Measurements from ENCODE around the gene CAMTA1. TPM values are rescaled to one million over a fixed set of nuclear protein-coding genes. Genes with fewer than 3 reads are reported as not detected.
"Not testable (repeated sequence)": the region's sequence is repeated elsewhere in the genome, so short reads cannot be mapped to it uniquely, and the experiment has no call there.

Gene CAMTA1
- total RNA-seq, 1 donor from 2014 or later = 115 TPM

DNA sequence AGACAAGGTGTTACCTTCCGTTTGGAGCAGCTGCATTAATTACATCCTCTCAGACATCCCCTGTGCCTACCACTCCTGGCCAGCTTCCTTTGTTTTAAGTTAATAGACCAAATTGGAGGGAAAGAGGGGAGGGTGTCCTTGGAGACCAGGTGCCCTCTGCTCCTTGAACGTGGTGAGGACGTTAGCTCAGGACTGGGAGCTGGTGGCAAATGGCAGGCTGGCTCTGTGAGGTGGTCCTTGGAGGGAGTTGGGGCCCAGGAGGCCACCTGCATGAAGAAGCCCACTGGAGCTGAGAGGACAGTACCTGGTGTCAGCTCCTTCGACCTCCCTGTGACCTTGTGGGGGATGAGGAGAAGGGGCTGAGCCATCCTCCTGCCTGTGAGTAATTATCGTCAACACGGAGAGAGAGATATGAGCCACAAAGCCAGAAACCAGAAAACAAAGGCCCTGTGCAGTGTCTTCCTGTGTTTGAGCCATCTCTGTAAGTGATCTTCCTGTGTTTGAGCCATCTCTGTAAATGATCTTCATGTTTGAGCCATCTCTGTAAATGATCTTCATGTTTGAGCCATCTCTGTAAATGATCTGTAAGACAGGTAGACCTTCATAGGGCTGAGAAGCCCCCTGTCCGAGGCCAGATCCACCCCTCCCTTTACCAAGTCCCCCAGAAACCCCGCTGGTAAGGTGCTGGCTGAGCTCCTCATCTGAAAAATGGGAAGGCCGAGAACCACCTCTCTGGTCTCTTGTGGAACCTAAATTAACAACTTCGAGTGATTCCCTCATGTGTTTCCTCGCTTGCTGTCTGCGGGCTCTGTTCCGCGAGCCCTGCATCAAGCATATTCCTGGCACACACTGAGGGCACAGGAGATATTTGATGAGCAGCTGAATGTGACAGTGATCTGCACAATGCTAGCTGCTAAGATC lies 126.0 kb downstream of the CAMTA1 start:
- no peak for DNase-seq

GRCh38 chr1:6911974-6912373 lies 126.7 kb downstream of the CAMTA1 start:
- DNase-seq = no peak

DNA sequence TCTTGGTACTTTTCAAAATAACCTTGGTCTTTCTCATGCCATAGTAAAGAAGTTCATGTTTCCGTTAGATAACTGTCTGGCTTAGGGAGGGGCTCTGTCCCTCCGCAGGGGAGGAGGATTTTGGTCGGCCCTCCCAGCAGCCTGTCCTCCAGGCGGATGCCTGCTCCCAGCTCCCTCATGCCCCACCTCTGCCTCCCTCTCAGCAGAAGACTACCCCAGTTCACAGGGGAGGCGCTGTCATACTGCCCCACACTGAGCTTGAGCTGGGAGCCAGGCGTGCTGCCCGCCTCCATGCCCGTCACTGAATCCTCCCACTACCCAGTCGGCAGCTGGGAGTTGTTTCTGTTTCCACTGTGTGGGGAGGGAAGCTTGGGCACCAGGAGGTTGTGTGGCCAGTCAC lies 127.3 kb downstream of the CAMTA1 start:
- no peak for DNase-seq

DNA sequence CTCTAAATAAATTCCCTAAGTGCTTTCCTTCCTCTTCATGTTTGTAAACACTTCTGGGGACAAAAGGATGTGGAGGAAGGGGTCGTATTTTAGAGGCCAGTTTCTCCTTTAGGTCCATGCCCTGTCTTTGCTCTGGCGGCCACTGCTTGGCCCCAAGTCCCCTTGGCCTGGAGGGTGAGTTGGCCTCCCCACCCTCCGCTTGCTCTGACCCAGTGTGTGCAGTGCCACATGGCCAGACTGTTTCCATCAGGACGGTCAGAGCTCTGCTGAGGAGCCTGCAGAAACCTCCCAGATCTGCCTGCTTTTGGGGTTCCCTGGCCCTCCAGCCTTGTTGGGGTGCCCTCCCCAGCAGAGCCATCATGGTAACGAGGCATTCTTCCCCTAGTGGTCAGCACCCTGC lies 127.8 kb downstream of the CAMTA1 start:
- DNase-seq = no peak

- no peak for DNase-seq
Observed at GRCh38 chr1:6914706-6915105, 129.5 kb downstream of the CAMTA1 start.

GRCh38 chr1:6915999-6916565 lies 130.8 kb downstream of the CAMTA1 start:
- DNase-seq = no peak

DNA sequence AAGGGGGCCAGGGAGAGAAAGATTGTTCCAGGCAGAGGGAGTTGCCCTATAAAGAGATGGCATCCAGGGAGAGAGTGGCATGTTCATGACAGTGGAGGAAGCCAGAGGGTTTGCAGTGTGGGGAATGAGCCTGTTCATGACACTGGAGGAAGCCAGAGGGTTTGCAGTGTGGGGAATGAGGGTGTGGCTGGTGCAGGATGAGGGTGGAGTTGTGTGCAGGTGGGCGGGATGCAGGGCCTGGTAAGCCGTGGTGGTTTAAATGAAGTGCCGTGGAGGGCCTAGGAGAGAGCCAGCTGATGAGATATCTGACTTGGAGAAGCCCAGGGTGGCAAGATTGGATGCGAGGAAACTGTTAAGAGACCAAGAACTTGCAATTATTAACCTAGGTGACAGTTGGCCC lies 131.8 kb downstream of the CAMTA1 start:
- no peak for DNase-seq

DNA sequence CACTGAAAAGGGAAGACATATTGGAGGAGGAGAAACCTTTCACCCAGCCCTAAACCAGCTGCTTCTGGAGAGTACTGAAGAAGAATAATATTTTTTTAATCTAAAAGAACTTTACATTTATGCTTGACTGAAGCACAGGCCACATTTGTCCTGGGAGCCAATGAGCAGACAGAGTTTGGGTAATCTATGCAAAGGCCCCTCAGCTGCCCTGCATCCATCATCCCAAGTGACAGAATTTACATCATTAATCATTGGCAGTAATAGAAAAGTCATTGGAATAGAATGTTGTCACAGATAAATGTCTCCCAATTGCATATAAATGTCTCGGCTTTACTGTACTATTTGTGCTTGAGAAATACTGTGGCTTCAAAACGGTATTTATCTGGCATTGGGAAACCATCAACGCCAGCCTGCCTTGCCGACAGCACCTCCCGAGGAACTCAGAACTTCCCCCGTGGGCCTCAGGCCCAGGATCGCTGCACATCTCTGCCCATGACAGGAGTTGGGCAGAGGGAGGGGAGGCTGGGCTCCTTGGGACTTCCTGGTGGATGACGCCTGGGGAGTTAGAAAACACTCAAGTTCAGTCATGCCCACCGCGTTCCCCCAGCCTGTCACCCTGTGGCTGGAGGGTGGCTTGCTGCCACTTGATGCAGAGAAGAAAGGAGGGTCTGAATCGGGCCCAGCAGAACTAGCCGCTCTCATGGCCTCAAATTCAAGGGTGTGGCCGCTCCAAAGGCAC lies 133.1 kb downstream of the CAMTA1 start:
- DNase-seq = no peak

- DNase-seq = no peak
Observed at GRCh38 chr1:6918925-6919511, 133.8 kb downstream of the CAMTA1 start.

- DNase-seq = not testable (repeated sequence)
Observed at GRCh38 chr1:6921506-6921905, 136.3 kb downstream of the CAMTA1 start.

- DNase-seq = no peak
Observed at GRCh38 chr1:6922096-6922931, 137.1 kb downstream of the CAMTA1 start.

DNA sequence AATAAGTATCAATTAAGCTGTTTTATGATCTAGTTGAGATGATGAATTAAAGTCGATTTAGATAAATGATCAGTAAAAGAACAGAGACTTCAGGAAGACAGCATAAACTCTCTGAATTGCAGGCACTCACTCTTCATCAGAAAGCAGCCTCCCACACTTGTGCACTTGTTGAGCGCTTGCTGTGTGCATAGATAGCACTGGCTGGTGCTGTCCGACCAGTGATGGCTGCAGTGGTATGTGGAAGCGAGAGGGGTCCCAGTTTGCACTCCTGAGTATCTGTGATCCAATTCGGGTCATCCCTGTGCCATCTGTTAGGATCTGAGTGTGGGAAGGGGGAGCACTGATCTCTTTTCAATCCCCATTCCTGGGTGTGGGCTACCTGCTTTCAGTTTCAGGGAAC lies 137.8 kb downstream of the CAMTA1 start:
- no peak for DNase-seq

- DNase-seq = no peak
Observed at GRCh38 chr1:6923416-6923815, 138.2 kb downstream of the CAMTA1 start.

GRCh38 chr1:6923955-6924881 lies 139.0 kb downstream of the CAMTA1 start:
- peak; percentile 16 for DNase-seq

- no peak for DNase-seq
Observed at GRCh38 chr1:6924891-6925290, 139.6 kb downstream of the CAMTA1 start.

- no peak for DNase-seq
Observed at GRCh38 chr1:6927626-6928025, 142.4 kb downstream of the CAMTA1 start.

DNA sequence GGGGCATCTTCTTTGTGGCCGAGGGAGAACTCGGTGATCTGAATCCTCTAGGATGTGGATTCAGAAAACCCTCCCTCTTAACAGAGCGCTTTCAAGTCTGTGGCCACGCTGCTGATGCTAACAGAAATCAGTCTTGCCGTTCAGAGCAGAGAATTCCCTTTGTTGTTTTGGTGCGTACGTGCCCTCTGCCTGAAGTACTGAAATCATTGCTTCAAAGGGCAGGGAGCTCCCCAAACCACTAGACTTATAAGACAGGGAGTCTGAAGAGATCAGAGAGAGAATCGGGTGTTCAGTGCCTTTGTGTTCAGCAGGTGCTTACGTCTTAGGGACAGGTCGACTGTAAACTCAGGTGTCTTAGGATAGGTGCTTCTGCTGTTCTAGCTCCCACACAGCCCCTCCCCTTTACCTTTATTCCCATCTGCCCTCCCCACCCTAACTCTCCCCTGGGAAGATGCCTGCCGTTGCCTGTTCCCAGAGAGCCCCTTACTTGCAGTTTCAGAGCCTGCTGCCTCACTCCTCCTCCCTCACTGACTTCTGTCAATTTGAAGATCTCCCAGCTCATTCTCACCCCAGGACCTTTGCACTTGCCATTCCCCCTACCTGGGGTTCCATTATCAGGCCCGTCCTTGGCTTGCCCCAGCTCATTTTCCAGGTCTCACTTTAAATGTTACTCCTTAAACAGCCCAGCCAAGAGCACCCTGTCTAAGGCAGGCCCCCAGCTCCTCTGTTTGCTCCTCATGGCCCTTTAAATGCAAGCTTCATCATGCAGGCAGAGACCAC lies 143.0 kb downstream of the CAMTA1 start:
- no peak for DNase-seq

- no peak for DNase-seq
Observed at GRCh38 chr1:6930732-6931300, 145.6 kb downstream of the CAMTA1 start.

DNA sequence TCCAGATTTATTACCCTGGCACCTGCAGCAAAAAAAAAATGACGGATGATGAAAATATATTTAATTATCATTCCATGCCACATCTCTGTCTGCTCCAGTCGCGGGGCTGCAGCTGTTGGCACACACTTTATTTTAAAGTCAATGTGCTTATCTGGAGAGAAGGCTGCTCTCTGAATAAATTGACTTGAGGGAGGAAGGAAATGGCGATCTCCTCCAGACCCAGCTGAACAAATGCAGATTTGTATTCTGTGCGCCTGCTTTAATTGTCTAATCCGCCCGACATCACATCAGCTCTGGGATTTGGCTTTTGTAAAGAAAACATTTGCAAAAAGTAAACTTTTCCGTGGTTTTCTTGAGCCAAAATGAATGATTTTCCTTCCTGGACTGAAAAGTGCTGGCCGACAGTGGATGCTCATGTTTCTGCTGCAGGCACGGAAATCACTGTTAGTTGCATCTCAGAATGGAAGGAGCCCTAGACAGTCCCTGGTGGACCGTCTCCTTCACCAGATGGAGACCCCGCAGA lies 150.2 kb downstream of the CAMTA1 start:
- DNase-seq = no peak

Data from occipital lobe (tissue), 2 donors.